H9 (cell line): ENCODE data around the gene RGR. TPM values are rescaled to one million over a fixed set of nuclear protein-coding genes. Genes with fewer than 3 reads are reported as not detected.

Experiments used
- DNase-seq: peaks from one replicate; pipeline ENCODE4 v3.0.0-alpha.2; 2017
- H2AFZ ChIP-seq: one replicate; pipeline ENCODE4 v1.6.1; 2013; ENCODE audit warnings: mild to moderate bottlenecking, low read length, control low read depth, moderate library complexity
- H2AK5ac ChIP-seq: 2 replicates; pipeline ENCODE4 v1.6.1; 2013; ENCODE audit warnings: low read length, control low read depth, mixed read lengths; ENCODE audit not compliant: insufficient read length
- H2BK120ac ChIP-seq: one replicate; pipeline ENCODE4 v1.6.1; 2013; ENCODE audit warnings: low read depth, mild to moderate bottlenecking, low read length, control low read depth, inconsistent platforms; ENCODE audit not compliant: poor library complexity, severe bottlenecking
- H2BK12ac ChIP-seq: 2 replicates; pipeline ENCODE4 v1.6.1; 2013; ENCODE audit warnings: low read length, control low read depth, mixed read lengths, low read depth; ENCODE audit not compliant: insufficient read length
- H2BK15ac ChIP-seq: 2 replicates; pipeline ENCODE4 v1.6.1; 2013; ENCODE audit warnings: low read depth, low read length, control low read depth
- H2BK20ac ChIP-seq: one replicate; pipeline ENCODE4 v1.6.1; 2013; ENCODE audit warnings: low read depth, mild to moderate bottlenecking, low read length, control low read depth, inconsistent platforms; ENCODE audit not compliant: poor library complexity, severe bottlenecking
- H2BK5ac ChIP-seq: 2 replicates; pipeline ENCODE4 v1.6.1; 2013; ENCODE audit warnings: low read length, control low read depth, mixed read lengths; ENCODE audit not compliant: insufficient read length
- H3K14ac ChIP-seq: 2 replicates; pipeline ENCODE4 v1.6.1; 2013; ENCODE audit warnings: low read length, control low read depth; ENCODE audit not compliant: insufficient read depth
- H3K18ac ChIP-seq: 2 replicates; pipeline ENCODE4 v1.6.1; 2013; ENCODE audit warnings: low read depth, mild to moderate bottlenecking, mixed read lengths, low read length, control low read depth; ENCODE audit not compliant: insufficient read length
- H3K23ac ChIP-seq: 2 replicates; pipeline ENCODE4 v1.6.1; 2013; ENCODE audit warnings: low read length, control low read depth, mixed read lengths, low read depth; ENCODE audit not compliant: insufficient read length
- H3K23me2 ChIP-seq: 2 replicates; pipeline ENCODE4 v1.6.1; 2013; ENCODE audit warnings: low read depth, mild to moderate bottlenecking, mixed read lengths, low read length, control low read depth; ENCODE audit not compliant: insufficient read length, poor library complexity, severe bottlenecking
- H3K27ac ChIP-seq: 2 replicates; pipeline ENCODE4 v1.5.1; 2013; ENCODE audit warnings: low read length, control low read depth, mixed read lengths, low read depth; ENCODE audit not compliant: insufficient read length
- H3K27me3 ChIP-seq: 2 replicates; pipeline ENCODE4 v1.6.1; 2013; ENCODE audit warnings: low read length, control low read depth, inconsistent platforms; ENCODE audit not compliant: insufficient read depth
- H3K4ac ChIP-seq: 2 replicates; pipeline ENCODE4 v1.6.1; 2013; ENCODE audit warnings: low read depth, mild to moderate bottlenecking, control low read depth, inconsistent platforms, low read length, moderate library complexity
- H3K4me1 ChIP-seq: 2 replicates; pipeline ENCODE4 v1.6.1; 2013; ENCODE audit warnings: low read length, control low read depth, inconsistent platforms; ENCODE audit not compliant: insufficient read depth
- H3K4me2 ChIP-seq: 2 replicates; pipeline ENCODE4 v1.6.1; 2013; ENCODE audit warnings: low read length, control low read depth, mixed read lengths; ENCODE audit not compliant: insufficient read length, insufficient read depth
- H3K56ac ChIP-seq: 2 replicates; pipeline ENCODE4 v1.6.1; 2013; ENCODE audit warnings: low read depth, mild to moderate bottlenecking, mixed read lengths, low read length, control low read depth; ENCODE audit not compliant: insufficient read length
- H3K79me1 ChIP-seq: 2 replicates; pipeline ENCODE4 v1.6.1; 2013; ENCODE audit warnings: low read depth, mild to moderate bottlenecking, moderate library complexity, low read length, control low read depth, inconsistent platforms; ENCODE audit not compliant: insufficient read depth, poor library complexity, severe bottlenecking
- H3K79me2 ChIP-seq: 2 replicates; pipeline ENCODE4 v1.6.1; 2013; ENCODE audit warnings: low read length, control low read depth, inconsistent platforms; ENCODE audit not compliant: insufficient read depth
- H3K9ac ChIP-seq: 2 replicates; pipeline ENCODE4 v1.6.1; 2013; ENCODE audit warnings: low read length, control low read depth, mixed read lengths; ENCODE audit not compliant: insufficient read length; ENCODE audit errors: extremely low read depth
- H3K9me3 ChIP-seq: one replicate; pipeline ENCODE4 v1.6.1; 2013; ENCODE audit warnings: low read depth, low read length, inconsistent platforms; ENCODE audit not compliant: control insufficient read depth
- H3T11ph ChIP-seq: one replicate; pipeline ENCODE4 v1.6.1; 2013; ENCODE audit warnings: mild to moderate bottlenecking, low read length, control low read depth, inconsistent platforms
- H4K20me1 ChIP-seq: one replicate; pipeline ENCODE4 v1.6.1; 2013; ENCODE audit not compliant: control insufficient read depth, insufficient read length, insufficient read depth
- H4K5ac ChIP-seq: 2 replicates; pipeline ENCODE4 v1.6.1; 2013; ENCODE audit warnings: low read depth, mild to moderate bottlenecking, mixed read lengths, low read length, control low read depth; ENCODE audit not compliant: insufficient read length
- H4K8ac ChIP-seq: replicated peaks from 2 replicates; pipeline ENCODE4 v1.6.1; 2013; ENCODE audit warnings: low read length, control low read depth, mixed read lengths, low read depth; ENCODE audit not compliant: insufficient read length
- H4K91ac ChIP-seq: 2 replicates; pipeline ENCODE4 v1.6.1; 2013; ENCODE audit warnings: low read depth, mild to moderate bottlenecking, moderate library complexity, mixed read lengths, low read length, control low read depth; ENCODE audit not compliant: insufficient read length
- H3K27ac Mint-ChIP-seq, 3 experiments: 2 replicates in 2 of 3; 3 replicates in 1 of 3; pipeline ENCODE4 v1.8.0; 2020 to 2021; ENCODE audit warnings: mixed read lengths in 3 of 3, mild to moderate bottlenecking in 1 of 3, moderate library complexity in 1 of 3
- H3K27me3 Mint-ChIP-seq: 2 replicates; pipeline ENCODE4 v1.8.0; 2021; ENCODE audit warnings: low read depth, mild to moderate bottlenecking, moderate library complexity, mixed read lengths
- H3K36me3 Mint-ChIP-seq, 3 experiments: 2 replicates in 2 of 3; 3 replicates in 1 of 3; pipeline ENCODE4 v1.8.0; 2020 to 2021; ENCODE audit warnings: low read depth in 3 of 3, mixed read lengths in 3 of 3; ENCODE audit not compliant: insufficient read depth in 1 of 3
- H3K4me1 Mint-ChIP-seq, 2 experiments: 2 replicates each; pipeline ENCODE4 v1.8.0; 2020; ENCODE audit warnings: mixed read lengths in 2 of 2
- H3K4me3 Mint-ChIP-seq, 2 experiments: 2 replicates in 1 of 2; 3 replicates in 1 of 2; pipeline ENCODE4 v1.8.0; 2020 to 2021; ENCODE audit warnings: mild to moderate bottlenecking in 2 of 2, mixed read lengths in 2 of 2, moderate library complexity in 1 of 2
- H3K9me3 Mint-ChIP-seq, 2 experiments: 2 replicates in 1 of 2; 3 replicates in 1 of 2; pipeline ENCODE4 v1.8.0; 2020; ENCODE audit warnings: mild to moderate bottlenecking in 2 of 2, mixed read lengths in 2 of 2, moderate library complexity in 1 of 2
- WGBS: extraction: QIAGEN DNeasy Blood & Tissue Kit; methylation state at CpG from one replicate; pipeline ENCODE4 v1.1.7; 2013; ENCODE audit warnings: missing lambda C conversion rate, low lambda C conversion rate, mixed read lengths; ENCODE audit not compliant: insufficient read length; ENCODE audit errors: extremely low coverage; 5-methylcytosine and 5-hydroxymethylcytosine counted together
- total RNA-seq: library from RNA; stranded (reverse); gene quantifications from 2 replicates; pipeline ENCODE4 v1.2.1, GENCODE V29; 2021
- TF ChIP-seq, protein P1 (sequence below): fragments of 200-600 bp; sonication (generic); conservative IDR thresholded peaks from 3 replicates; pipeline ENCODE4 v1.8.0; 2021; ENCODE audit warnings: antibody characterized with exemption, mild to moderate bottlenecking

RGR gene
- total RNA-seq, 1 experiment from 2014 or later: not detected

DNA sequence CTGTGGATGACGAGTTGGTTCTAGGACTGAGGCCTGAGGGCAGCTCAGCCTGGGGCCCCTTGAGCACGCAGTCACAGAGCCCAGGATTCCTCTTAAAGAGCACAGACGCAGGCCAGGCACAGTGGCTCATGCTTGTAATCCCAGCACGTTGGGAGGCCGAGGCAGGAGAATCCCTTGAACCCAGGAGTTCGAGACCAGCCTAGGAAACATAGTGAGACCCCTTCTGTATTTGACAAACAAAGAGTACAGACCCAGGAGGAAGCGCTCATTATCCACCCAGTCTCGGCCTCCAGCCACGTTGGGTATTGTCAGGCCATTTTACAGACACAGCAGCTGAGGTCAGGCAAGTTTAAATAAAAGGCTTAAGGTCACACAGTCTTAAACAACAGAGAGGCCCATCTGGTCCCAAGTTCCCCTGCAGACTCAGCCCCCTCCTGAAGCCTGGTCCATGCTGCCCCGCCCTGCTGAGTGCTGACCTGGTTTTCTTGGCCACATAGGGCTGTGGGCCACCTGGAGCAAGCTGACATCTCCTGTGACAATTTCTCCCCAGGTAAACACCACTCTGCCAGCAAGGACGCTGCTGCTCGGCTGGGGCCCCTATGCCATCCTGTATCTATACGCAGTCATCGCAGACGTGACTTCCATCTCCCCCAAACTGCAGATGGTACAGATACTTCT, 12.6 kb downstream of the RGR start:
- TF ChIP-seq, protein P1, sequence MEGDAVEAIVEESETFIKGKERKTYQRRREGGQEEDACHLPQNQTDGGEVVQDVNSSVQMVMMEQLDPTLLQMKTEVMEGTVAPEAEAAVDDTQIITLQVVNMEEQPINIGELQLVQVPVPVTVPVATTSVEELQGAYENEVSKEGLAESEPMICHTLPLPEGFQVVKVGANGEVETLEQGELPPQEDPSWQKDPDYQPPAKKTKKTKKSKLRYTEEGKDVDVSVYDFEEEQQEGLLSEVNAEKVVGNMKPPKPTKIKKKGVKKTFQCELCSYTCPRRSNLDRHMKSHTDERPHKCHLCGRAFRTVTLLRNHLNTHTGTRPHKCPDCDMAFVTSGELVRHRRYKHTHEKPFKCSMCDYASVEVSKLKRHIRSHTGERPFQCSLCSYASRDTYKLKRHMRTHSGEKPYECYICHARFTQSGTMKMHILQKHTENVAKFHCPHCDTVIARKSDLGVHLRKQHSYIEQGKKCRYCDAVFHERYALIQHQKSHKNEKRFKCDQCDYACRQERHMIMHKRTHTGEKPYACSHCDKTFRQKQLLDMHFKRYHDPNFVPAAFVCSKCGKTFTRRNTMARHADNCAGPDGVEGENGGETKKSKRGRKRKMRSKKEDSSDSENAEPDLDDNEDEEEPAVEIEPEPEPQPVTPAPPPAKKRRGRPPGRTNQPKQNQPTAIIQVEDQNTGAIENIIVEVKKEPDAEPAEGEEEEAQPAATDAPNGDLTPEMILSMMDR: no peak
- Histone ChIP-seq H3K27me3 (no peaks in the 10 kb centered on the region; the same call in 1 of the 2 replicates), H3K79me2 (no peaks in the 10 kb centered on the region), H2BK15ac (no peak overlapping the region), H3K18ac (no peak overlapping the region), H2AK5ac (no peak overlapping the region), H2BK120ac (no peak overlapping the region), H3T11ph (no peak overlapping the region), H2BK12ac (no peak overlapping the region), H3K4me2 (no peak overlapping the region), H3K56ac (no peak overlapping the region), H2BK5ac (no peak overlapping the region), H4K5ac (no peak overlapping the region), H4K91ac (no peak overlapping the region), H3K79me1 (no peaks in the 10 kb centered on the region), H4K20me1 (no peaks in the 10 kb centered on the region), H3K14ac (no peak overlapping the region; the same call in 1 of the 2 replicates), H3K9ac (no peak overlapping the region), H2AFZ (no peak overlapping the region), H2BK20ac (no peak overlapping the region), H3K27ac (no peak overlapping the region), H3K9me3 (no peaks in the 10 kb centered on the region), H3K23me2 (no peaks in the 10 kb centered on the region), H3K4ac (no peak overlapping the region), H3K23ac (no peak overlapping the region), H4K8ac (no peak overlapping the region), H3K4me1 (no peaks in the 10 kb centered on the region)
- no peak overlapping the region for H3K4me3 Mint-ChIP-seq
- peaks cover 2 to 3% of the 10 kb centered on the region in 2 experiments; a peak in 2 of 4 replicates for H3K4me1 Mint-ChIP-seq
- H3K27ac Mint-ChIP-seq: peak overlapping the region in 1 of 3 experiments; percentile 84; a peak in 1 of 7 replicates
- no peaks in the 10 kb centered on the region for H3K9me3 Mint-ChIP-seq
- no CpG with 5 or more reads among the region's 15 CpGs for WGBS
- peaks cover 36% of the 10 kb centered on the region for H3K27me3 Mint-ChIP-seq
- H3K36me3 Mint-ChIP-seq: no peaks in the 10 kb centered on the region; a peak in 1 of 7 replicates
- DNase-seq: no peak
